ENCODE data around the gene IL1A. TPM values are rescaled to one million over a fixed set of nuclear protein-coding genes. Genes with fewer than 3 reads are reported as not detected.

Gene IL1A
- total RNA-seq, 1 donor from 2014 or later = 82.7 TPM

- H3K4me3 ChIP-seq (ENCODE audit: low read depth, low read length) = no peak overlapping the region
- no peak for DNase-seq (ENCODE audit: low read depth)
- FAIRE-seq = no peak
- no peaks in the 10 kb centered on the region for H3K27me3 ChIP-seq (ENCODE audit: control insufficient read depth, insufficient read depth, low read length)
- no peaks in the 10 kb centered on the region for H3K36me3 ChIP-seq (ENCODE audit: control insufficient read depth, insufficient read depth, low read length)
- TF ChIP-seq CTCF (IDR thresholded peaks at IDR 0.05; ENCODE audit: insufficient read depth, low read length, severe bottlenecking) = no peak
These were observed 56.3 kb downstream of the IL1A start for GRCh38 chr2:112728029-112728362.

GRCh38 chr2:112727276-112728028, 56.8 kb downstream of the IL1A start:
- H3K4me3 ChIP-seq (ENCODE audit: low read depth, low read length) = no peak overlapping the region
- FAIRE-seq (no peak), DNase-seq (ENCODE audit: low read depth) (no peak)
- H3K27me3 ChIP-seq (ENCODE audit: control insufficient read depth, insufficient read depth, low read length) = no peaks in the 10 kb centered on the region
- TF ChIP-seq CTCF (IDR thresholded peaks at IDR 0.05; ENCODE audit: insufficient read depth, low read length, severe bottlenecking) = no peak
- H3K36me3 ChIP-seq (ENCODE audit: control insufficient read depth, insufficient read depth, low read length) = no peaks in the 10 kb centered on the region

DNA sequence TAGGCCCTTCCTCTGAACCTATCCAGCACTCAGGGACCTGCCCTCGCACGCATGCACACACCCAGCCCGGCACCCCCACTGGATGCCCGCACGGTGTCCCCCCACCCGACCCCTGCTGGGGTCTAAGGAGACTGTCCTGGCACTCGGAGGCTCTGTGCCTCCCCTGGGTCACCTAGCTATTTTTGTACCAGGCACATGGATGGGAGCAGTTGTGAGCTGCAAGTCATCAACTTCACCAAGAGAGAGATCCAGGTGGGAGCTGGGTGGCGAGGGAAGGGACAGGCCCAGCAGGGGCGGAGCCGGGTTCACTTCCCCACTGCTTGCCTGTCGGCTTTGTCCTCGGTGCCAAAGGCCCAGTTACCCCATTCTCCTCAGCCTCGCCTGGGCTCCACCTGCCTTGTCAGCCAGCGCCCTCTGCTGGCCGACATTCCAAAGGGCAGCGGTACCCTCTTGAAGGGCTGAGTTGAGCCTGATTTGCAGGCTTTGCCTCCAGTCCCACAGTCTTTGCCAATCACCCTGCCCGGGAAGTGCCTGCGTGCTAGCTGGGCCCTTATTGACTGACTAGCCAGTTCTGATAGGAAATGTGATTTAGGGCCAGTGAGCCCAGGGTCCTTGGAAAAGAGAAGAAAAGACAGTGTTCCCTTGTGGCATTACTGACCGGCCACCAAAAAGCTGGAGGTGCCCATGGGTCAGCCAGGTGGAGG, 57.7 kb downstream of the IL1A start:
- Histone ChIP-seq H3K4me3 (ENCODE audit: low read depth, low read length) (no peak overlapping the region), H3K27me3 (ENCODE audit: control insufficient read depth, insufficient read depth, low read length) (no peaks in the 10 kb centered on the region), H3K36me3 (ENCODE audit: control insufficient read depth, insufficient read depth, low read length) (no peaks in the 10 kb centered on the region)
- FAIRE-seq (no peak), DNase-seq (ENCODE audit: low read depth) (peak; percentile 87)
- peak; percentile 99 for TF ChIP-seq CTCF (IDR thresholded peaks at IDR 0.05; ENCODE audit: insufficient read depth, low read length, severe bottlenecking)

DNA sequence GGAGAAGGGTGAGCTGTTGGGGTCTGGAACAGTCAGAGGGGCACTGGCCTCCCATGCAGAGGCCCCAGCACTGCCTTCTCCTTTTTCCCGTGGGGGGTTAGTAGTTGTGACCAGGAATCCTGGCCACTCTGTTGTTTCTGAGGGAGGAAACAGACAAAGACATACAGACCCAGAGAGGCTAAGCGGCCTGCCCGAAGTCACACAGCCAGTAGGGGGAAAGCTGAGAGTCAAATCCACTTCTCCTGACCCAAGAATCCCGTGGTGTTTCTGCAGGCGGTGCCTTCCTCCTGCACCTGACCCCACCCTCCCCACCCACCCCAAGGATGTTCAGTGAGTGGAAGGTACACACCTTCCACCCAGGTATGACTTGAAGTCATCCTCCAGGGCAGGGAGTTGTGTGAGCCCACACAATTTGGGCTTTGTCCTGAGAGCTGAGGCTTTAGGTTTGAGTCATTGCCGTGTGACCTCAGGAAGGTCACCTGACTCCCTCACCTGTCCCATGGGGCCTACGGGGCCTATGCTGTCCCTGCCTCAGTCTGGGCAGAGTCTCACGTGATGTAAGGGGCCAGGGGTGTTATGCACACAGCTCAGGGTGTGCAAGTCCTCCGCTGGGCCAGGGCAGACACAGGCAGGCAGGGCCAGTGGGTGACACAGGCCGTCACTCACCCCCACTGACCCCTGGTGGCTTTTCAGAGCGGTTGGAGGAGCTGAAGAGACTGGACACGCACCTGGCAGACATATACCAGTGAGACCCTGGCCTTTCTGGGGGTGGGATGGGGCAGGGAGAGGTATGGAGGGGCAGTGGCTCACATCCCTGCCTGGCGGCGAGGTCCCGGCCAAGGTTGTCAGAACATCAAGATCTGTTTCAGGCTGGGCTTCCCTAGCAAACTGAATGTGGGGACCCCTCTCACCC, 58.5 kb downstream of the IL1A start:
- Histone ChIP-seq H3K4me3 (ENCODE audit: low read depth, low read length) (no peak overlapping the region), H3K36me3 (ENCODE audit: control insufficient read depth, insufficient read depth, low read length) (no peaks in the 10 kb centered on the region), H3K27me3 (ENCODE audit: control insufficient read depth, insufficient read depth, low read length) (no peaks in the 10 kb centered on the region)
- TF ChIP-seq CTCF (IDR thresholded peaks at IDR 0.05; ENCODE audit: insufficient read depth, low read length, severe bottlenecking) = no peak
- FAIRE-seq (no peak), DNase-seq (ENCODE audit: low read depth) (peak; percentile 36)

- DNase-seq (ENCODE audit: low read depth) (no peak), FAIRE-seq (no peak)
- Histone ChIP-seq H3K36me3 (ENCODE audit: control insufficient read depth, insufficient read depth, low read length) (no peaks in the 10 kb centered on the region), H3K4me3 (ENCODE audit: low read depth, low read length) (no peak overlapping the region), H3K27me3 (ENCODE audit: control insufficient read depth, insufficient read depth, low read length) (no peaks in the 10 kb centered on the region)
- TF ChIP-seq CTCF (IDR thresholded peaks at IDR 0.05; ENCODE audit: insufficient read depth, low read length, severe bottlenecking) = peak; percentile 45
These were observed 59.4 kb downstream of the IL1A start for GRCh38 chr2:112724591-112725525.

All from bronchial epithelial cell (primary cell).